Stimulated activated CD4-positive, alpha-beta T cell treated with anti-CD3 and anti-CD28 coated beads, Interleukin-1b, Interleukin-23, amount 100 ng/mL, for 24 hours (primary cell): ENCODE data around the gene MLXIPL.
"Not testable (repeated sequence)": the region's sequence is repeated elsewhere in the genome, so short reads cannot be mapped to it uniquely, and the experiment has no call there.

Experiments used
- DNase-seq, 4 experiments: peaks; one replicate each; pipeline ENCODE4 v3.0.0-alpha.2; 2020; ENCODE audit warnings: low read depth in 4 of 4, low spot score in 1 of 4

The MLXIPL gene

DNA sequence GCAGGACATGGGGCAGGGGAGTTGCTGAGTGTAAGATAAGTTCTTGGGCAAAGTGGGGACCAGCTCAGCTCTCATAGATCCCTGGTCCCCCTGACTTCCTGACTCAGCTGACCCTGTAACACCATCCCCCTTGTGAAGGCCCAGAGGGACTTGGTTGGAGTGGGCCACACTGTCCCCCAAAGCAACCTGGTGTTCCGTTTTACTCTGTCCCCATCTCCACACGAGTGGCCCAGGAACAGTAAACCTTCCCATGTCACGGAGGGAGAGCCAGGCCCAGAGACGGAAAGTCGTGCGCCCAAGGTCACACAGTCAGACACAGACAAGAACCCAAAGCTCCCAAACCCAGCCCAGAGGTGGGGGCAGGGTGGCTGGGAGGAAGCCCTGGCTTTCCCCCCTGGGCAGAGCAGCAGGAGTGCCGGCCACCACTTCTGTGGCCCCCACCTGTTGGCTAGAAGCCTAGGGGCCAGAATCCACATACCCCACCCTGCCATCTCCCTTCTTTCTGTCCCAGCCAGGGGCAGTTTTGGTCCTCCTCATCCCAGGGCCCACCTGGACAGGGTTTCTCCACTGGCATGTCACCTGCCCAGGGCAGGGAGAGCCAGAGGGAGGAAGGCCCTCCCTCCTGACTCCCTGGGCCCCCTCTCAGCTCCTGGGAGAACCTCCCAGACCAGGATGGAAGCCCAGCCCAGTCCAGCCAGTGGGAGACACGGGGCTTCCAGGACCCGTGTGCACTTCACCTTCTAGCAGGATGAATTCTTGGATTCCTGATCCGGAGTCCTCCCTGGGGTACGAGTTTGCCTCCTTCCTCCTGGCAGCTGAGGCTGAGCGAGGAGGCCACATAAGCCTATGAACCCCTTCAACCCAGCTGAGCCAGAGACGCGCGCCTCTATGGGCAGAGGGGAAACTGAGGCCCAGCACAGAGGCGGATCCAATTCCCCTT, 22.7 kb upstream of the MLXIPL start:
- no peak for DNase-seq

GRCh38 chr7:73645643-73646174, 21.4 kb upstream of the MLXIPL start:
- no peak for DNase-seq

GRCh38 chr7:73644688-73645286, 20.5 kb upstream of the MLXIPL start:
- no peak for DNase-seq

DNA sequence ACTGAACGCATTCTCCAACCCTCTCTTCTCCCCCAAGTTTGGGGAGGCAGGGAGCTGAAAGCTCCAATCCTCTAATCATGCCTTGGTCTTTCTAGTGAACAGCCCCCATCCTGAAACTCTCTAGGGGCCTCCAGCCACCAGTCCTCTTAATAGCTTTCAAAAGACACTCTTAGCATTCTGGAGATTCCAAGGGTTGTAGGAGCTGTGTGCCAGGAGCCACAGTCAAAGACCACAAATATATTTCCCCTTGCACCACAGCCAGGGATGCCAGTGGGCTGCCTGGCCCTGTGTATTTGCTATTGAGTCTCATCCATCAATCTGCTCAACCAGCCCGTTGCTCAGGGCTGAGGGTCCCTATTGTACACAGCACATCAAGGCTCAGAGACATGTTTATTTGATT, 18.5 kb upstream of the MLXIPL start:
- no peak for DNase-seq

GRCh38 chr7:73638911-73639310, 14.6 kb upstream of the MLXIPL start:
- DNase-seq = no peak

DNA sequence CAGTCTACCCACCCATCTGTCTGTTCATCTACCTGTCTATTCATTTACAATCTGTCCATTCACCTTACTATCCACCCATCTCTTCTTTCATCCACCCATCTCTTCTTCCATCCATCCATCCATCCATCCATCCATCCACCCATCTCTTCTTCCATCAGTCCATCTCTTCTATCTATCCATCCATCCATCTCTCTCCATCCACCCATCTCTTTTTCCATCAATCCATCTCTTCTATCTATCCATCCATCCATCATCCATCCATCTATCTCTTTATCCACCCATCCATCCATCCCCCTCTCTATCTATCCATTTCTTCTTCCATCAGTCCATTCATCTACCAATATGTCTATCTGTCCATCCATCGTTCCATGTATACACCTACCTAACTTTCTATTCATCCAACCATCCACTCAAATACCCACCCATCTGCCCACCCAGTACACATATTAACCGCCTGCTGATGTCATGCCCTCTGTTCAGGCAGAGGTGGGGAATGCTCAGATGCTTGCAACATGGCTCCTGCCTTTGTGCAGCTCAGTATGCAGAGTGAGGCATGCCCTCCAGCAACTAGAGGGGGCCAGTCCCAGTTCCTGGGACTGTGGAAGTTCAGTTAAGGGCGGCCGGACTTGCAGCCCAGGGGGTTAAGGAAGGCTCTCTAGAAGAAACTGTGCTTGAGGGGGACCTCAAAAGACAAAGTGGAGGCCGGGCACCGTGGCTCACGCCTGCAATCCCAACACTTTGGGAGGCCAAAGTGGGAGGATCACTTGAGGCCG, 11.3 kb upstream of the MLXIPL start:
- DNase-seq = no peak

- no peak for DNase-seq
These were observed 9.5 kb upstream of the MLXIPL start for GRCh38 chr7:73633844-73634243.

GRCh38 chr7:73633323-73633722, 9.0 kb upstream of the MLXIPL start:
- no peak for DNase-seq

DNA sequence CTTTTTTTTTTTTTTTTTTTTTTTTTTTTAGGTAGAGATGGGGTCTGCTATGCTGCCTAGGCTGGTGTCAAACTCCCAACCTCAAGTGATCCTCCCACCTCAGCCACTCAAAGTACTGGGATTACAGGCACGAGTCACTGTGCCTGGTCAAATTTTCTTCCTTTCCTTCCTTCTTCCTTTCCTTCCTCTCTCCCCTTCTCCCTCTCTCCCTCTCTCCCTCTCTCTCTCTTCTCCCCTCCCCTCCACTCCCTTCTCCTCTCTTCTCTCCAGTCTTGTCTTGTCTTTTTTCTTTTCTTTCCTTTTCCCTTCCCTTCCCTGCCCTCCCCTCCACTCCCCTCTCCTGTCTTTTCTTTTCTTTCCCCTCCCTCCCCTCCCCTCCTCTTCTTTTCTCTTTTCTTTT, 7.2 kb upstream of the MLXIPL start:
- no peak for DNase-seq

DNA sequence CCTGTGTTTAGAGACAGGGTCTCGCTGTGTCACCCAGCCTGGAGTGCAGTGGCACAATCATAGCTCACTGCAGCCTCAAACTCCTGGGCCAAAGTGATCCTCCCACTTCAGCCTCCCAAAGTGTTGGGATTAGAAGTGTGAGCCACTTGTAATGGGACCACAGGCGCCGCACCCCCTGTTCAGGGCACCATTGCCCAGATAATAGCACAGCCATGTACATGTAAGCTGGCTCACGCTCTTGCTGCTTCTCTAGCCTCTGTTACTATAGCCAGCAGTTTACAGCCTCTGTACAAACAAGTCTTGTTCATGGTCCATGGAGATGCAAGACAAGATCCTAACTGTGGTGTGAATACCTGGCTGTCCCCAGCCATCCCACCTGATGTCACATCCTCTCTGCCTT, 4.2 kb upstream of the MLXIPL start:
- DNase-seq = no peak

DNA sequence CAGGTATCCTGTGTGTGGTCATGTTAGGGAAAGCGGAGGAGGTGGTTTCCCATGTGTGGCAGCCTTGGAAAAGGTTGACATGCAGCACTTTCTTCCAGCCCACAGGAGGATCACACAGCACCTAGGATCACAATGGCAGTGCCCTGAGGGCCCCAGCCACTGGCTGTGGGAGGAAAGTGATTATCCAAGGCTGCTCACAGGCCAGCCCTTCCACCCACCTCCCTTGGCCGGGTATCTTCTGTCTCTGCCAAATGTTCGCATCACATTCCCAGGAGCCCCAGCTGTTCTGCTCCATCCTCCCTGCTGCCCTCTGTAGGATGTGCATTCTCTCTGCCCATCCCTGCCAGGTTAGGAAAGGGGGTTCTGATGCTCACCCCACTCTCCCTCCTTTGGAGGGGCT, 2.5 kb upstream of the MLXIPL start:
- DNase-seq = no peak

- DNase-seq = no peak
These were observed 954 bp upstream of the MLXIPL start for GRCh38 chr7:73625276-73625675.

DNA sequence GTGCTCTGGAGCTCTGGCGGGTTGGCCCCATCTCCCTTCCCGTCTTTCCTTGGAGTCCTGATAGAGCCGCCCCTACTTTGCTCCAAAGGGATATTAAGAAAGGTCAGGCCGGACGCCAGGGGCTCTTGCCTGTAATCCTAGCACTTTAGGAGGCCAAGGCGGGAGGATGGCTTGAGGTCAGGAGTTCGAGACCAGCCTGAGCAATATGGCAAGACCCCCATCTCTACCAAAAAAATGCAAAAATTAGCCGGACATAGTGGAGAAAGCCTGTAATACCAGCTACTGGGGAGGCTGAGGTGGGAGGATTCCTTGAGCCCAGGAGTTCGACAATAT, 313 bp upstream of the MLXIPL start:
- DNase-seq = no peak

DNA sequence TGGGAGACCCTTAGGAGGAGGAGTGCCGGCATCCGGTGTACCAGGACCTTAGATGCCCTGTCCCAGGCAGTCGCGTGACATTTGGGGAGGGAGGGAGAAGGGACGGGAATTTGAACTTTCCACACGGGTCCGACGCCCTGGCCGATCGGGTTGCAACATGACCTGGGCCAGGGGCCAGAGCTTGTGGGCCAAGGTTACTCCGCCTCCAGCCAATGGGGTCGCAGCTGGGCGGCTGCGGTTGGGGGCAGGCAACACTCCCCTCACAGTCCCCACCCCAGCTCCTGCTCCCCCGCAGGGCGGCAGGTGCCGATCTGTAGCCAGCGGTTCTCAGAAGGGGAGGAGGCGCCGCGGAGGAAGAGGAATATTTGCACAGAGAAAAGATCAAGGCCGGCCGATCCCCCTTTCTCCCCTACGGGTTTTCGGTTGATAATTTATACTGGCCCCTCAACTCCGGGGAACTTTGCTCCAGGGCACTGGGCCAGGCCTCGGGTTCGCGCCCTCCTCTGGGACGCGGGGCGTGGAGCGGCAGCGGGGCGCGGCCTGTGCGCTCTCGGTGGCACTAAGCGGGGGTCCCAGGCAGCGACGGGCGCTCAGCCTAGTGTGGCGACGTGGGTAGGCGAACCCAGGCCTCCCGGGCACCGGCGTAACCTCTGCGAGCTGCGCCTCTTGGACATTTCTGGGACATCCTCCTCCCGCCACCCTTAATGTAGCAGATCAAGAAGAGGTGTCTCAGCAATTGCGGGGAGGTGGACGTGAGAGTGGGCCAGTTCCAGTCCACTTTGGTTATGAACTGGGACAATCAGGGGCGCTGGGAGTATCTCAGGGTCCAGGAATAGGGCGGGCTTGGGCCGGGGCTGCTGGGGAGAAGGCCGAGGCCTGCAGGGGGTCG, 1.2 kb downstream of the MLXIPL start:
- no peak for DNase-seq

- DNase-seq = no peak
These were observed 1.8 kb downstream of the MLXIPL start for GRCh38 chr7:73622527-73622908.

DNA sequence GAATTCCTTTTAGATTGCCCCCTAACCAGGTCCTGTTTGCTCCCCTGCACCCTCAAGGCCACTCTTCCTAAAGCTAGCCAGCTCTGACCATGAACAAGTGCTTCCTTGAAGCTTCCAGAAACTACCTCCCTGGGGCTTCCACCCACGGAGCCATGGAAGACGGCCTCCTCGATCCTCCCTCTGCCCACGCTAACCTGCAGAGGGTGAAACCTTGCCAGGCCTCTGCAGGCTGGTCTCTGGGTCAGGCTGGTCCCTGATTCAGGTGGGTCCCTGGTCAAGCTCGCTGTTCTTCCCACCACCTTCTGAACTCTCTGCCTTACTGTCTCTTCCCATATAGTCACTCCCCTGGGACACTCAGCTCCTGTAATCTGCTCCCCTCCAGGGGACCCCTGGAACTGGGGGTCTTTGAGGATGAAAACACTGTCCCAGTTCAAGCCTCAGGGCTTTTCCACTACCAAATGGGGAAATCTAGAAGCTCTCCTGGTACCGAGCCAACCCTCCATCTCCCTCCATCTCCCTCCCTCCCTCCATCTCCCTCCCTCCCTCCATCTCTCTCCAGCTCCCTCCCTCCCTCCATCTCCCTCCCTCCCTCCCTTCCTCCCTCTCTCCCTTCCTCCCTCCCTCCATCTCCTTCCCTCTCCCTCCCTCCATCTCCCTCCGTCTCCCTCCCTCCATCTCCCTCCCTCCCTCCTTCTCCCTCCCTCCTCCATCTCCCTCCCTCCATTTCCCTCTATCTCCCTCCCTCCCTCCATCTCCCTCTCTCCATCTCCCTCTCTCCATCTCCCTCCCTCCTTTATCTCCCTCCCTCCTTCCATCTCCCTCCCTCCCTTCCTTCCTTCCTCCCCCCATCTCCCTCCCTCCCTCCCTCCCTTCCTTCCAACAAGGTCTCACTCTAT, 2.9 kb downstream of the MLXIPL start:
- DNase-seq = no peak

DNA sequence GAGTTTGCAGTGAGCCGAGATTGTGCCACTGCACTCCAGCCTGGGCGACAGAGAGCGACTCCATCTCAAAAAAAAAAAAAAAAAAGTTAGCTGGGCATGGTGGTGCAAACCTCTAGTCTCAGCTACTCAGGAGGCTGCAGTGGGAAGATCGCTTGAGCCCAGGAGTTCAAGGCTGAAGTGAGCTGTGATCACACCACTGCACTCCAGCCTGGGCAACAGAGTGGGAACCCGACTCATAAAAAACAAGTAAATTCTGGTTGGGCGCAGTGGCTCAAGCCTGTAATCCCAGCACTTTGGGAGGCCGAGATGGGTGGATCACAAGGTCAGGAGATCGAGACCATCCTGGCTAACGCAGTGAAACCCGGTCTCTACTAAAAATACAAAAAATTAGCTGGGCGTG, 4.9 kb downstream of the MLXIPL start:
- not testable (repeated sequence) for DNase-seq

- no peak for DNase-seq
These were observed 5.8 kb downstream of the MLXIPL start for GRCh38 chr7:73618538-73618937.

GRCh38 chr7:73617520-73617919, 6.8 kb downstream of the MLXIPL start:
- not testable (repeated sequence) for DNase-seq

GRCh38 chr7:73615886-73616285, 8.4 kb downstream of the MLXIPL start:
- no peak for DNase-seq
